Kidney (tissue), 11 donors: ENCODE data around the gene DDX11. TPM values are rescaled to one million over a fixed set of nuclear protein-coding genes. Genes with fewer than 3 reads are reported as not detected.
"Not testable (repeated sequence)": the region's sequence is repeated elsewhere in the genome, so short reads cannot be mapped to it uniquely, and the experiment has no call there.

Experiments used
- DNase-seq, 5 donors: peaks; one replicate each; pipeline ENCODE4 v3.0.0-alpha.2; 2013 to 2020
- FAIRE-seq: peaks from 2 replicates; lab custom pipeline; 2012; peaks lifted over from hg19 to GRCh38; lab: Jason Lieb, UNC
- H3K27ac ChIP-seq, 2 donors: one replicate each; pipeline ENCODE4 v1.7.0; 2013; ENCODE audit warnings: low read depth in 2 of 2, low read length in 2 of 2, inconsistent platforms in 1 of 2
- H3K27me3 ChIP-seq: one replicate; pipeline ENCODE4 v1.7.1; 2013; ENCODE audit warnings: low read length, inconsistent platforms; ENCODE audit not compliant: control insufficient read depth, insufficient read depth
- H3K36me3 ChIP-seq, 3 donors: one replicate each; pipeline versions ENCODE4 v1.7.0 to v1.7.1; 2013; ENCODE audit warnings: low read length in 3 of 3, control low read depth in 1 of 3, inconsistent platforms in 1 of 3; ENCODE audit not compliant: insufficient read depth in 3 of 3, control insufficient read depth in 2 of 3
- H3K4me1 ChIP-seq, 3 donors: one replicate each; pipeline versions ENCODE4 v1.7.0 to v1.7.1; 2013; ENCODE audit warnings: low read length in 3 of 3, inconsistent platforms in 1 of 3, low read depth in 1 of 3; ENCODE audit not compliant: control insufficient read depth in 2 of 3, insufficient read depth in 2 of 3
- H3K4me3 ChIP-seq, 3 donors: one replicate each; pipeline versions ENCODE4 v1.7.0 to v1.8.1; 2013; ENCODE audit warnings: low read length in 3 of 3, control low read depth in 1 of 3, inconsistent platforms in 1 of 3
- H3K9ac ChIP-seq, 3 donors: one replicate each; pipeline versions ENCODE4 v1.7.0 to v1.7.1; 2013; ENCODE audit warnings: low read length in 3 of 3, control low read depth in 1 of 3, inconsistent platforms in 1 of 3
- H3K9me3 ChIP-seq, 3 donors: one replicate each; pipeline versions ENCODE4 v1.7.0 to v1.7.1; 2013; ENCODE audit warnings: low read length in 3 of 3, control low read depth in 1 of 3, inconsistent platforms in 1 of 3; ENCODE audit not compliant: control insufficient read depth in 2 of 3, insufficient read depth in 1 of 3
- intact Hi-C: fragments of 100-400 bp; cut with DNase I; formaldehyde crosslinking; loops from one replicate; pipeline ENCODE4 v1.11.1; 2022
- polyA plus RNA-seq: library from polyadenylated mRNA; stranded (reverse); fragments of 350-450 nt; fragmentation: Illumina TruSeq; extraction: RNeasy Lipid Tissue Mini Kit (QIAGEN cat#74804); gene quantifications from one replicate; pipeline ENCODE4 v1.2.3, GENCODE V29; 2014; ENCODE audit warnings: low read depth, low replicate concordance; ENCODE audit not compliant: insufficient read depth
- total RNA-seq: library from RNA; stranded (reverse); fragmentation: NEBNext Ultra II Directional; extraction: Animal tissue kit (Norgen Biotek cat#: 25700); gene quantifications from one replicate; pipeline ENCODE4 v1.2.1, GENCODE V29; 2021
- donor health status: control.
- donor health status: control.
- donor health status: DM: yes; HTN: yes; CAD: no.
- donor health status: Normal renal cell carcinoma (clear cell type).

DDX11 gene
- total and polyA plus RNA-seq, 2 donors from 2014 or later: 1.9 to 29.9 TPM

- intact Hi-C loops, H3K27me3 ChIP-seq, H3K4me1 ChIP-seq, H3K36me3 ChIP-seq, H3K9ac ChIP-seq, H3K27ac ChIP-seq, H3K4me3 ChIP-seq, H3K9me3 ChIP-seq, FAIRE-seq: not testable (repeated sequence)
- peak in 1 of 5 donors; percentile 28 for DNase-seq
Observed at GRCh38 chr12:31096251-31097065, 22.8 kb downstream of the DDX11 start.

- H3K27ac ChIP-seq, H3K4me1 ChIP-seq, H3K27me3 ChIP-seq, H3K4me3 ChIP-seq, FAIRE-seq, H3K9ac ChIP-seq, H3K36me3 ChIP-seq, intact Hi-C loops, H3K9me3 ChIP-seq: not testable (repeated sequence)
- DNase-seq: peak in 1 of 5 donors; percentile 21
Observed at GRCh38 chr12:31097819-31098218, 24.2 kb downstream of the DDX11 start.

GRCh38 chr12:31098363-31098762, 24.7 kb downstream of the DDX11 start:
- DNase-seq, H3K36me3 ChIP-seq, H3K9me3 ChIP-seq, H3K9ac ChIP-seq, H3K27me3 ChIP-seq, FAIRE-seq, H3K4me1 ChIP-seq, H3K4me3 ChIP-seq, H3K27ac ChIP-seq, intact Hi-C loops: not testable (repeated sequence)

- H3K9ac ChIP-seq, FAIRE-seq, H3K9me3 ChIP-seq, H3K36me3 ChIP-seq, H3K27ac ChIP-seq, H3K27me3 ChIP-seq, H3K4me3 ChIP-seq, H3K4me1 ChIP-seq, intact Hi-C loops: not testable (repeated sequence)
- DNase-seq: peak in 1 of 5 donors; percentile 8
Observed at GRCh38 chr12:31098771-31099170, 25.1 kb downstream of the DDX11 start.

GRCh38 chr12:31099434-31099833, 25.8 kb downstream of the DDX11 start:
- intact Hi-C loops, H3K4me1 ChIP-seq, H3K9ac ChIP-seq, FAIRE-seq, H3K9me3 ChIP-seq, H3K27ac ChIP-seq, H3K36me3 ChIP-seq, DNase-seq, H3K27me3 ChIP-seq, H3K4me3 ChIP-seq: not testable (repeated sequence)

- H3K27me3 ChIP-seq, FAIRE-seq, H3K36me3 ChIP-seq, H3K27ac ChIP-seq, intact Hi-C loops, H3K4me3 ChIP-seq, H3K9me3 ChIP-seq, H3K4me1 ChIP-seq, H3K9ac ChIP-seq: not testable (repeated sequence)
- DNase-seq: peak in 1 of 5 donors; percentile 37
Observed at GRCh38 chr12:31100503-31101208, 27.0 kb downstream of the DDX11 start.

- FAIRE-seq, H3K9ac ChIP-seq, H3K27me3 ChIP-seq, H3K27ac ChIP-seq, H3K9me3 ChIP-seq, H3K4me1 ChIP-seq, H3K4me3 ChIP-seq, intact Hi-C loops, H3K36me3 ChIP-seq: not testable (repeated sequence)
- peak in 1 of 5 donors; percentile 16 for DNase-seq
Observed at GRCh38 chr12:31102125-31102524, 28.5 kb downstream of the DDX11 start.

- H3K9ac ChIP-seq, H3K27ac ChIP-seq, FAIRE-seq, H3K9me3 ChIP-seq, intact Hi-C loops, H3K27me3 ChIP-seq, H3K36me3 ChIP-seq, H3K4me1 ChIP-seq, H3K4me3 ChIP-seq: not testable (repeated sequence)
- peak in 1 of 5 donors; percentile 19 for DNase-seq
Observed at GRCh38 chr12:31102596-31102995, 28.9 kb downstream of the DDX11 start.
